HG03066 (cell line): Measurements from ENCODE around the gene SMIM44.
A peak's percentile ranks its signal among the peaks of the same experiment; 100 is the strongest.

Source experiments
- ATAC-seq: cut with Tn5 transposase; IDR thresholded peaks from one replicate; pipeline ENCODE4 v1.9.1; 2021; ENCODE audit warnings: low read depth; ENCODE audit not compliant: unreplicated experiment

SMIM44 gene

DNA sequence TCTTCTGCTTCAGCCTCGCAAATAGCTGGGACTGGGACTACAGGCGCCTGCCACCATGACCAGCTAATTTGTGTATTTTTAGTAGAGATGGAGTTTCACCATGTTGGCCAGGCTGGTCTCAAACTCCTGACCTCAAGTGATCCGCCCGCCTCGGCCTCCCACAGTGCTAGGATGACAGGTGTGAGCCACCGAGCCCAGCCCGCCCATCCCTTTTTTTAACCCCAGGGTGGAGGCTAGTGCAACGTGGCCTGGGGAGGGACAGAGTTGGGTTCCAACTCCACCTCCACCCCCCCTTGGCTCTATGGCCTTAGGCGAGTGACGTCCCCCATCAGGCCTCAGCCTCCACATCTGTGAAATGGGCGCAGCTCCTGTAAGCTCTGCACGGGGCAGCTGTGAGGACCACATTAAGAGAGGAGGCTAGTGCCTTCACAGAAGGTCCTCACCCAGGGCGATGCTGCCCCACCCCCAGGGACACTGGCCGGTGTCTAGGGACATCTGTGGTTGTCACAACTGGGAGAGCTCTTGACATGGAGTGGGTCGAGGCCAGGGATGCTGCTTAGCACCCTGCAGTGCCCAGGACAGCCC, 40.7 kb downstream of the SMIM44 start:
- ATAC-seq, result no peak

DNA sequence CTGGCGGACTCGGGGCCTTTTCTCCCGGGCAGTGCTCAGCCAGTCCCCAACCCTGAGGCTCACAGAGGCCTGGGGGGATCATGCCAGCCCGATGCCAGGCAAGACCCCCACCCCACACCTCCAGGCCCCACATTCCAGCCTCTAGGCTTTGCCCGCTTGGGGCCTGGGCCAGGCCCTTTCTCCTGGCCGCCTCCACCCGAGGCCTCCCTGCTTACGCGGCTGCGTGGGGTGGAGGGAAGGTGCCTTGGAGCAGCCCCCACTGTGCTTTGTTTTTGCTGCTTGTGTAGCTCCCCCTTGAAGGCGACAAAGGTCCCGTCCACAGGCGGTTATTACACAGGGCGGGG, 41.3 kb downstream of the SMIM44 start:
- ATAC-seq, result no peak

DNA sequence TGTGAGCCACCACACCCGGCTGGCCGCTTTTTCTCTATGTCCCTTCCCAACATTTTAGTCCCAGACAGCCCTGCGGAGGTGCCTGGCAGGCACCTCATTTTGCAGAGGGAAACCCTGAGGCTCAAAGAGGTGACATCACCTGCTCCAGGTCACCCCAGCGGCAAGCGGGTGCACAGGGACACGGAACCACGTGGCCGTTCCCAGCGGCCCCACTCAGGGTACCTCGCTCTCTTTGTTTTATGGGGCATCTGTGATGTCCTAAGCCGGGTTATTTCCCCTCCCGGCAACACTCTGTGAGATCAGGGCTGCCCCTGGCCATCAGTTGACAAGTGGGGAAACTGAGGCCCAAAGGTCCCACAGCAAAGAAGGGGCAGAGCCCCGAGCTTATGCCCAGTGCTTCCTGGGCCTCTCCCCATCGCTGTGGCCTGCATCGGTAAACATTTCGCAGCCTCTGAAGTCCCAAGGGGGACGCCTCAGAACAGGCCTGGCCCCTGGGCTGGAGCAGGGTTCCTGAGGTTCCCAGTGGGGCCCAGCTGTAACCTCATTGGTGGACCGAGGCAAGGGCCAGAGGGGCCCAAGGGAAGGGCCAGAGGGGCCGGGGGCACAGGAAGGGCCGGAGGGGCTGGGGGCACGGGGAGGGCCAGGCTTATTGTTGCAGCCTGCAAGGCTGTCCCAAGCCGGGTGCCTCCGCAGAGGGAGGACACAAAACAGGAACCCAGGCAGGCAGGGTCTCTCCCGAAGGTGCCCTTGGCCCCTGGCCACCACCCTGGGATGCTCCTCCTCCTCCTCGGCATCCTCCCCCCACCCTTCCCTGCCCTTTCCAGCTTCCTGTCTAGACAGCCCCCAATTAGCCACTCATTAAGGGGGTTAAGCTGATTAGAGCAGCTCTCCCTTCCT, 41.9 kb downstream of the SMIM44 start:
- ATAC-seq, result no peak

DNA sequence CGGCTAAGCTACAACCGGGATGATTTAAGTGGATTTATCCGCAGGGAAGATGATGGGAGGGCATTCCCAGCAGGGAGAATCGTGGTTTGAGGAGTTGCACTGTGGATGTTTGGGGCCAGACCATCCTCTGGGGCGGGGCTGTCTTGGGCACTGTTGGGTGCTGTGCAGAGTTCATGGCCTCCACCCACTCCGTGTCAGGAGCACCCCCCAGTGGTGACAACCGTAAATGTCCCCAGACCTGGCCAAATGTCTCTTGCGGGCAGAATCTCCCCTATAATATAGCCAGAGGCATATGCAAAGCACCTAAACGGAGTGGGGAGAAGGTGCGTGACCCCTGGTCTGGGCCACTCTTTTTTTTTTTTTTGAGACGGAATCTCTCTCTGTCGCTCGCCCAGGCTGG, 43.2 kb downstream of the SMIM44 start:
- no peak for ATAC-seq

DNA sequence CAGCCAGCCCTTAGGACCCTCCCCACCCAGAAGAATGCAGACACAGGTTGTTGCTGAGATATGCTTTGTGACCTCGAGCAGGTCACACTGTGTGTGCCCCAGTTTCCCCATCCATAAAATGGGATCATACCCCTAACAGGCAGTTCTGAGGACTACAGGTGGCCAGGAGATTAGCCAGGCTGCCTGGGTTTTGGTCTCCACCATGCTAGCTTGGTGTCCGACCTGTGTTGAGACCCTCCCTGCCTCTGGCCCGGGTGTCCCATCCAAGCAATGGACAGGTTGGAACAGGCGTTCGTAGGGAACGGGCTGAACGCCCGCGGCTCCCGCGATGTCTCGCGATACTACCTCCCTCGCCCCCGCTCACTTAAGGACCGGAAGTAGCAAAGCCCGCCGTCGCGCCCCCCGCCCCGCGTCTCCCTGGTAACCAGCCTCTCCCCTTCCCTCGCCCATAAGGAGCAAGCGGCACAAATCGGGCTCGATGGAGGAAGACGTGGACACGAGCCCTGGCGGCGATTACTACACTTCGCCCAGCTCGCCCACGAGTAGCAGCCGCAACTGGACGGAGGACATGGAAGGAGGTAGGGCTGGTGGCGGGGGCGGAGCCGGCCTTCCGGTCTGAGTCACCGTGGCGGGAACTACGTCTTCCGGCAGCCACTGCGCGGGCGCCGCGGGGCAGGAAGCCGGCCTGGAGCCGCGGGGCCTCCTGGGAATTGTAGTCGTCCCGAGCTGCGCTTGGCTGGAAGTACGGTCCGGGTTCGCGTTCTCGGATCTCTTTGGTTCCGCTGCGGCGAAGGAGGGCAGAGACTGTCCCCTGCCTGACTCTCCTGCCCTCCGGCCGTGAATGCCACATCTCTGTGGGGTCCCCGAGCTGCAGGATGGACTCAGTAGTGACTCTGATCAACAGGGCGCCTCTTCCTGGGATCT, 48.3 kb downstream of the SMIM44 start:
- peak; percentile 78 for ATAC-seq

DNA sequence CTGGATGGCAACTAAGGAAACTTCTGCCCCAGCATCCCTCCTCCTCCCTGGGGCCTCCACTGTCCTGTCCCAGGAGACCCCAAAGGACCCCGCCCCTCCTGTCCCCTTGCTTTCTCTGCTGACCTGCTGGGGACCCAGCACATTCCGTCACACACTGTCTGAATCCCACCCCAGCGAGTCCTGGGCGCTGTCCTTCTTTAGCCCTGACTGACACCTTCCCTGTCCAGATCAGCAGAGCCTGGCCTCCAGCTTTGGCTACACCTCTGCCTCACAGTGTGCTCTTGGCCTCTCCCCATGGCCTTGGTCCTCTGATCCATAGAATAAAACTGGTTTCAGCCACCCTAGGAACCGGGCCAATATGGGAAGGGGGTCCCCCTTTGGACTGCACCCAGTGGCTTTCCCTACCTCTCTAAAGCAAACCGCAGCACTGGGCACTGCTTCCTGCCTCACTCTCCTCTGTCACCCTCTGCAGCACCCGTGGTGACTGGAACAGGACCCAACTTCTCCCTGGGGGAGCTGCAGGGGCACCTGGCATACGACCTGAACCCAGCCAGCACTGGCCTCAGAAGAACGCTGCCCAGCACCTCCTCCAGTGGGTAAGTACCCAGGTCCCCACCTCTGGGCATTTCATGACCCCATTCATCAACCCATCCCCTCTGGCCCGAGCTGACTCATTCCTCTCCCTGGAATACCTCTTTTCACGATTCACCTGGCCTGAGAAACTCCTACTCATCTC, 49.3 kb downstream of the SMIM44 start:
- ATAC-seq, result no peak

DNA sequence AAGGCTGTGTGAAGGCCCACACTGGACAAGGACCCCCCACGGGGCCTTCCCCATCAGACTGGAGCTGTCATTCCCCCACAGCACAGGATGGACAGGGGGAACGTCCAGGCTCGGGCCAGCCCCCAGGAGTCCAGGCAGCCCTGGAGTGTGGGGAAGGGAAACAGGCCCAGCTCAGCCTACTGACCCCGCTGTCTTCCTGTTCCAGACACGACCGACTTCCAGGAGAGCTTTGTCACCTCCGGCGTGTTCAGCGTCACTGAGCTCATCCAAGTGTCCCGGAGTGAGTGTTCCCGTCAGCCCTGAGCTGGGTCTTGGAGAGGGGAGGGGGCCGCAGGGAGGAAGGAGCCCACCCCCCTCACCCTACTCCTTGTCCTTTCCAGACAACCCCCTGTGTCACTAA, 49.9 kb downstream of the SMIM44 start:
- no peak for ATAC-seq
